Measurements from ENCODE around the gene MRPS15.

MRPS15 gene

GRCh38 chr1:36472656-36473055 is 8.5 kb upstream of the MRPS15 start:
- no peak for TF ChIP-seq ZFP30 (CRISPR knock-in tag; IDR thresholded peaks at IDR 0.05)
- no peak for TF ChIP-seq ESRRG (CRISPR knock-in tag; IDR thresholded peaks at IDR 0.05)
- TF ChIP-seq, protein P1, sequence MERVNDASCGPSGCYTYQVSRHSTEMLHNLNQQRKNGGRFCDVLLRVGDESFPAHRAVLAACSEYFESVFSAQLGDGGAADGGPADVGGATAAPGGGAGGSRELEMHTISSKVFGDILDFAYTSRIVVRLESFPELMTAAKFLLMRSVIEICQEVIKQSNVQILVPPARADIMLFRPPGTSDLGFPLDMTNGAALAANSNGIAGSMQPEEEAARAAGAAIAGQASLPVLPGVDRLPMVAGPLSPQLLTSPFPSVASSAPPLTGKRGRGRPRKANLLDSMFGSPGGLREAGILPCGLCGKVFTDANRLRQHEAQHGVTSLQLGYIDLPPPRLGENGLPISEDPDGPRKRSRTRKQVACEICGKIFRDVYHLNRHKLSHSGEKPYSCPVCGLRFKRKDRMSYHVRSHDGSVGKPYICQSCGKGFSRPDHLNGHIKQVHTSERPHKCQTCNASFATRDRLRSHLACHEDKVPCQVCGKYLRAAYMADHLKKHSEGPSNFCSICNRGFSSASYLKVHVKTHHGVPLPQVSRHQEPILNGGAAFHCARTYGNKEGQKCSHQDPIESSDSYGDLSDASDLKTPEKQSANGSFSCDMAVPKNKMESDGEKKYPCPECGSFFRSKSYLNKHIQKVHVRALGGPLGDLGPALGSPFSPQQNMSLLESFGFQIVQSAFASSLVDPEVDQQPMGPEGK (CRISPR knock-in tag; IDR thresholded peaks at IDR 0.05; ENCODE audit: borderline replicate concordance): no peak
- TF ChIP-seq, protein P2, sequence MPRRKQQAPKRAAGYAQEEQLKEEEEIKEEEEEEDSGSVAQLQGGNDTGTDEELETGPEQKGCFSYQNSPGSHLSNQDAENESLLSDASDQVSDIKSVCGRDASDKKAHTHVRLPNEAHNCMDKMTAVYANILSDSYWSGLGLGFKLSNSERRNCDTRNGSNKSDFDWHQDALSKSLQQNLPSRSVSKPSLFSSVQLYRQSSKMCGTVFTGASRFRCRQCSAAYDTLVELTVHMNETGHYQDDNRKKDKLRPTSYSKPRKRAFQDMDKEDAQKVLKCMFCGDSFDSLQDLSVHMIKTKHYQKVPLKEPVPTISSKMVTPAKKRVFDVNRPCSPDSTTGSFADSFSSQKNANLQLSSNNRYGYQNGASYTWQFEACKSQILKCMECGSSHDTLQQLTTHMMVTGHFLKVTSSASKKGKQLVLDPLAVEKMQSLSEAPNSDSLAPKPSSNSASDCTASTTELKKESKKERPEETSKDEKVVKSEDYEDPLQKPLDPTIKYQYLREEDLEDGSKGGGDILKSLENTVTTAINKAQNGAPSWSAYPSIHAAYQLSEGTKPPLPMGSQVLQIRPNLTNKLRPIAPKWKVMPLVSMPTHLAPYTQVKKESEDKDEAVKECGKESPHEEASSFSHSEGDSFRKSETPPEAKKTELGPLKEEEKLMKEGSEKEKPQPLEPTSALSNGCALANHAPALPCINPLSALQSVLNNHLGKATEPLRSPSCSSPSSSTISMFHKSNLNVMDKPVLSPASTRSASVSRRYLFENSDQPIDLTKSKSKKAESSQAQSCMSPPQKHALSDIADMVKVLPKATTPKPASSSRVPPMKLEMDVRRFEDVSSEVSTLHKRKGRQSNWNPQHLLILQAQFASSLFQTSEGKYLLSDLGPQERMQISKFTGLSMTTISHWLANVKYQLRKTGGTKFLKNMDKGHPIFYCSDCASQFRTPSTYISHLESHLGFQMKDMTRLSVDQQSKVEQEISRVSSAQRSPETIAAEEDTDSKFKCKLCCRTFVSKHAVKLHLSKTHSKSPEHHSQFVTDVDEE (CRISPR knock-in tag; IDR thresholded peaks at IDR 0.05): no peak
- no peak for TF ChIP-seq SNAI2 (CRISPR knock-in tag; IDR thresholded peaks at IDR 0.05)
- TF ChIP-seq GLIS3 (CRISPR knock-in tag; IDR thresholded peaks at IDR 0.05): no peak
- no peak for TF ChIP-seq ZNF8 (CRISPR knock-in tag; IDR thresholded peaks at IDR 0.05)
- no peak for TF ChIP-seq OSR1 (CRISPR knock-in tag; IDR thresholded peaks at IDR 0.05)
- TF ChIP-seq ZFP3 (CRISPR knock-in tag; IDR thresholded peaks at IDR 0.05): no peak
- no peak for TF ChIP-seq ZNF70 (CRISPR knock-in tag; IDR thresholded peaks at IDR 0.05)
- TF ChIP-seq ARNTL (CRISPR knock-in tag; IDR thresholded peaks at IDR 0.05; ENCODE audit: borderline replicate concordance, low read depth): no peak
- no peak for ATAC-seq

- TF ChIP-seq GLIS3 (CRISPR knock-in tag; IDR thresholded peaks at IDR 0.05): no peak
- no peak; the same call in 2 of the 3 replicates for ATAC-seq
These were observed 7.9 kb upstream of the MRPS15 start for GRCh38 chr1:36471830-36472641.

GRCh38 chr1:36469163-36469562 is 5.0 kb upstream of the MRPS15 start:
- ATAC-seq: no peak
- TF ChIP-seq ZC3H10 (CRISPR knock-in tag; IDR thresholded peaks at IDR 0.05) (no peak), TOX (CRISPR knock-in tag; IDR thresholded peaks at IDR 0.05; ENCODE audit: borderline replicate concordance) (no peak), OSR1 (CRISPR knock-in tag; IDR thresholded peaks at IDR 0.05) (no peak), ZNF565 (CRISPR knock-in tag; conservative IDR thresholded peaks at IDR 0.05; ENCODE audit: low read depth) (no peak), CSDC2 (CRISPR knock-in tag; IDR thresholded peaks at IDR 0.05) (no peak), TCF4 (CRISPR knock-in tag; IDR thresholded peaks at IDR 0.05; ENCODE audit: borderline replicate concordance) (no peak), ZFP30 (CRISPR knock-in tag; IDR thresholded peaks at IDR 0.05) (no peak), ZNF70 (CRISPR knock-in tag; IDR thresholded peaks at IDR 0.05) (no peak), ESRRG (CRISPR knock-in tag; IDR thresholded peaks at IDR 0.05) (no peak), ISL1 (CRISPR knock-in tag; IDR thresholded peaks at IDR 0.05) (no peak), POU6F1 (CRISPR knock-in tag; IDR thresholded peaks at IDR 0.05; ENCODE audit: borderline replicate concordance, low read depth) (no peak), ARNTL (CRISPR knock-in tag; IDR thresholded peaks at IDR 0.05; ENCODE audit: borderline replicate concordance, low read depth) (no peak), CREB5 (CRISPR knock-in tag; IDR thresholded peaks at IDR 0.05; ENCODE audit: low read depth) (no peak), PPARA (CRISPR knock-in tag; IDR thresholded peaks at IDR 0.05; ENCODE audit: borderline replicate concordance) (no peak), CSRNP3 (CRISPR knock-in tag; IDR thresholded peaks at IDR 0.05) (no peak)
- TF ChIP-seq, protein P1 (CRISPR knock-in tag; IDR thresholded peaks at IDR 0.05; ENCODE audit: borderline replicate concordance): no peak
- TF ChIP-seq, protein P2 (CRISPR knock-in tag; IDR thresholded peaks at IDR 0.05): no peak

All from SK-N-SH treated with all-trans-retinoic acid at 6 μM for 48 hours (cell line).